SIG-M5 (cell line): Measurements from ENCODE around the gene HOXD8.

ENCODE experiments used
- DNase-seq: peaks from one replicate; lab custom pipeline; 2025; lab: John Stamatoyannopoulos, UW

Gene HOXD8

GRCh38 chr2:176147800-176148496 is 18.4 kb downstream of the HOXD8 start:
- no peak for DNase-seq

GRCh38 chr2:176148751-176149421 is 19.4 kb downstream of the HOXD8 start:
- DNase-seq = no peak

DNA sequence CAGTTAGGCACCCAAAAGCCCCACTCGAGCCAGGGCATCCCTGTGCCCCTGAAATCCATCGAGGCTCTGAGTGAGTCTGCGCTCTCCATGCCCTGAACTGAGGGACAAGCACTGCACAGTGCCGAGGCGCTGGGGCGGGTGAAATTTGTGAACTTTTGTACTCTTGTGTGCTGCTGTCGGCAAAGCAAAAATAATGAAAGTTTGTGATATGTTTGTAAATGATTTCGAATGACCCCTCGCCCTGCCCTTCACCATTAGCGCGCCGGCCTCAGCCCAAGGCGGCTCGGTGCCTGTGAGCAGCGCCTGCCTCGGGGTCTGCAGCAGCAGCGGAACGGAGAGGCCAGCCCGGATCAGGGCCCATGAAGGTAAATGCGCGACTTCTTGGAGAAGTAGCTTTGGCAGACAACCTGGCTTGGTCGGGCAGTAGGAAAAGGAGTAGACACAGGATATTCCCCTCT is 20.0 kb downstream of the HOXD8 start:
- no peak for DNase-seq

GRCh38 chr2:176149939-176150583 is 20.6 kb downstream of the HOXD8 start:
- DNase-seq = no peak

- no peak for DNase-seq
Measured at GRCh38 chr2:176150584-176151441, 21.3 kb downstream of the HOXD8 start.

- DNase-seq = no peak
Measured at GRCh38 chr2:176151442-176152287, 22.2 kb downstream of the HOXD8 start, which contains the start of gene HOXD4. Gene HOXD4 (plus strand): TSS chr2:176151550. CDS start chr2:176151634, 84 bp downstream.

DNA sequence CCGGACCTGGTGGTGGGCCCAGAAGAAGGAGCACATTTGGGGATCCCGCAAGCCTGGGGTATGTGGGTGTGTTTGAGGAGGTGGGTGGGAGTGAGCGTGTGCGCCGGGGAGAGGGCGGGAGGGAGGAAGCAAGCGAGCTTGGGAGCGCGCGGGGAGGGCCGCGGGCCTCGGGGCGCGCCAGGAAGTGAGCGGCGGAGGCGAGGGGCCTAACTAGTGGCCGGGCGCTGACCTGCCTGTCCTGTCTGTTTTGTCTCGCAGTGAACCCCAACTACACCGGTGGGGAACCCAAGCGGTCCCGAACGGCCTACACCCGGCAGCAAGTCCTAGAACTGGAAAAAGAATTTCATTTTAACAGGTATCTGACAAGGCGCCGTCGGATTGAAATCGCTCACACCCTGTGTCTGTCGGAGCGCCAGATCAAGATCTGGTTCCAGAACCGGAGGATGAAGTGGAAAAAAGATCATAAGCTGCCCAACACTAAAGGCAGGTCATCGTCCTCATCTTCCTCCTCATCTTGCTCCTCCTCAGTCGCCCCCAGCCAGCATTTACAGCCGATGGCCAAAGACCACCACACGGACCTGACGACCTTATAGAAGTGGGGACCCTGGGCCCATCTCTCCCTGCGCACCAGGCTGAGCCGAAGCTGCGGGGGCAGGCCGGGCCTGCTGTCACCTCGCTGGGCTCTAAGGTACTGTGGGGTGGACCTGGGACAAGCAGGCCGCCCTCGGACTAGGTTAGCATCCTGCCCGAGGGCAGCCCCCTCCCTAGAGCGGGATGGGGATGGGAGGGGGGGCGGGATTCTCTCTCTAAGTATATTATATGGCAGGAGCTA is 23.1 kb downstream of the HOXD8 start:
- DNase-seq = no peak

DNA sequence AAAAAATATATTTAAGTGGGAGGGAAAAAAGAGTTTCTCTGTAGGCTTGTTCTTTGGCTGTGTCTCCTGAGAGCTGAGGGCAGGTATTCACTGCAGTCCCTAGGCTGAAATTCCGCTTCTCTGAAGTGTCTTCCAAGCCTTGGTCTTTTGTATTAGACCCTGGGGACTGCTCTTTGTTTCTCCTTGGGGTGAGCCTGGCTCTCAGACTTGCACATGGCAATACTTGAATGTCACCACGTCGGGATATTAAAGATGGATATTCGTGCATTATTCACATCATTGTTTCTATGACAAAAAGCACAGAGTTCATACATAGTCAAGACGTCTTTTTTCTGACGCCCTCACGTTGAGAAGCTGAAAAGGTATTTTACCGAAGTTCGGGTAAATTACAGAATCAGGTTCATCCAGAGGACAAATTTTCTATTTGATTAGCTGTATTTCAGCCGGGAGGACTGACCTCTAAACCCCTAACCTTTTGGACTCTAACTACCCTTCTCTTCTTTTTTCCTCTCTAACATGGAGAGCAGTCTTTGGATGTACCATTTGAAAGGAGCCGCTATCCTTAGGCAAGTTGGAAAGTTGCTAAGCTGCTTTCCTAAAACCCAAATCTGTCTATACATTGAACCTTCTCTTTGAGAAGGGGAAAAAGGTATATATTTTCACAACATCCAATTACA is 25.2 kb downstream of the HOXD8 start:
- no peak for DNase-seq

- DNase-seq = no peak
Measured at GRCh38 chr2:176155356-176156044, 26.0 kb downstream of the HOXD8 start.

DNA sequence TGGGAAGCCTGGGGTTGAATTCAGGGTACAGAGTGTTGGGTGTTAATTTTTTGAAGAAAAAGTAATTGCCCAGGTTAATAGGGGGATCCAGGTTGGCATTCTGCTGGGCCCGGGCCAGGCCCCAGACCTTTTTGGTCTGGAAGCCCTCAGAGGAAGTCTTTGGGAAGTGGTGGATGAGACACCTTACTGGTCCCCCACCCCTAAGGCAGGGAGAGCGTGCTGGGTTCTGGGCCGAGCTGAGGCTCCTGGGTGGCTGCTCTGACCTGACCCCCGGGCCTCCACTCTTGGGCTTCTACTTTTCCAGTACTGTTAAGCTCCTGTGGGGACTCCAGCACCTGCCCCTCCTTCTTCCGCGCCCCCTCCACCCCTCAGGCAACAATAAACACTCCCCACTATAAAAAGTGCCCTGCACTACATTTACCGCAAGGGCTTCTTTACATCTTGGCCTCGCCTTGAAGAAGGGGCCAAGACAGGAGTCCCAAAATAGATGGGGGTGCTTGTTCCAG is 26.8 kb downstream of the HOXD8 start:
- no peak for DNase-seq

DNA sequence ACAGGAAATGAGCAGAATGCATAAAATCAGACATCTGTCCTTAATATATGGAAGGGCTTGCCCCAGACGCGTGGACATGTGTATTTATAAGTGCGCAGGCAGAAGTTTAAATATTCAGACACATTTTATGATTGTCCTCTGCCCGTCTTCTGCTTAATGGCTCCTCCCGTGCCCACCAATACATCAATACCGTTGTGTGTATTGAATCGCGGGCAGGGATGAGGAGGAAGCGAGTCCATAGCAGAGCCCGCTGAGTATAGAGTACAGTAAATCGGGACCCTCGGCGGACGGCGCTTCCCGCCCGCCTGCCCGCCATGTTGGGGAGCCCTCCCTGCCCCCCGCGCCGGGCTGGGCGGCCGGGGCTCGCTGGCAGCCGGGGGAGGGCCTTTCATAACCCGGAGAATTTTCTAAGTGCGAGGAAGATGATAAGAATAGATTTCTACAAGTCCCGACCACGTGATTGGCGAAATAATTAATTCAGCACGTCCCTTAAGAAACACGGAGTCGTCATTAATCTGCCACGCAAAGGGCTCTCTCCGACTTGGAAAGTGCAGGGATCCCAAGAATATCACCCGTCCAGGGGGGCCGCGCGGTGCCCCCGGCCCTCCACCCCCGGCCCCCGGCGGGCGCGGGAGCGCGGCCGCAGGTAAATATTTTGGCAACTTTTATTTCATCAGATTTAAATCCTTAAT is 27.4 kb downstream of the HOXD8 start, which contains the start of gene HOXD3:
Gene HOXD3, plus strand, starts transcription at position 501 of the 692 bp plus-strand sequence. CDS start 11,808 bp downstream, outside the sequence.
- DNase-seq = no peak

DNA sequence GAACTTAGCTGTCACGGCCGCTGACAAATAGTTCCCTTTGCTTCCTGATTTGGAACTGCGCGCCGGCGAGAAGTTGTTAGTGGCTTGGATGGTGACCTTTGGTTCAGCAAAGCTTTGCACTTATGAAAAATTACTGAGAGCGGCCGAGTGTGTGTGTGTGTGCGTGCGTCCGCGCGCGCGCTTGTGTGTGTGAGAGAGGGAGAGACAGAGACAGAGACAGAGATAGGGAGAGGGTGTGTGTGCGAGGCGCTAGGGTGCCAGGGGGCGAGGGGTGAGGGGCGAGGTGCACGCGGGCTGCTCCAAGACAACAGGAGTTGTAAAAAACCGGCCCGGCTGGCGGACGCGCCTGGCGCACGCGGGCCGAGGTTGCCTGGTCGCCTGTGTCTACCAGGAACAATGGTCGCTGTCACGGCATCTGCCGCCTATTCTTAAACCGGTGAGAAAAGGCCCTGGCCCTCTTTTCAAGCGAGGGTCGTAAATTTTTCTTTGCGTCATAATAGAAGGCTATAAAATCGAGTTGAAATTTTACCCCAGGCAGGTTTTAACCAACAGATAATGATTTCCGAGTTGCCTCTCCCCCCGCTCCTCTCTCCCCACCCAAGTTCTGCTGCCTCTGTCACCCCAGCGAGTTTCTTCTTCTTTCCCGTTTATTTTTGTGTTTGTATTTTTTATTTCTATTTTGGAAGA is 28.1 kb downstream of the HOXD8 start:
- DNase-seq = no peak

DNA sequence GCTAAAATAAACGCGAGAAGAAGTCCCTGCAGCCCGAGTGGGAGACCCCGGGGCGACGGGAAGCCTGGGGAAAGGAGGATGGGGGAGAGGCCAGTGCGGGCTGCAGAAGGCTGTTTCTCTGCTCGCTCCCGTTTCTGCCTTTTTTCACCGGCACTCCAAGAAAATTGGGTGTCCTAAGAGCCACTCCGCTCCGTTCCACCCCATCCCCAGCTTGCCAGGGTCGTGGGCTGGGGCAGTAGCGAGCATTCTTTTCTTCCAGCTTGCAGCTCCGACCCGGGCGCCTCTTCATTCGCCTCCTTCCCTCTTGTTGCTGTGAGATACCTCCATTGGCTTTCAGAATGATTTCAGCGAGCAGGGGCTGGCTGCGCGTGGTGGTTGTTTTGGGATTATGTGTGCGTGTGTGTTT is 28.7 kb downstream of the HOXD8 start:
- DNase-seq = no peak

GRCh38 chr2:176158855-176159662 is 29.6 kb downstream of the HOXD8 start:
- DNase-seq = no peak

DNA sequence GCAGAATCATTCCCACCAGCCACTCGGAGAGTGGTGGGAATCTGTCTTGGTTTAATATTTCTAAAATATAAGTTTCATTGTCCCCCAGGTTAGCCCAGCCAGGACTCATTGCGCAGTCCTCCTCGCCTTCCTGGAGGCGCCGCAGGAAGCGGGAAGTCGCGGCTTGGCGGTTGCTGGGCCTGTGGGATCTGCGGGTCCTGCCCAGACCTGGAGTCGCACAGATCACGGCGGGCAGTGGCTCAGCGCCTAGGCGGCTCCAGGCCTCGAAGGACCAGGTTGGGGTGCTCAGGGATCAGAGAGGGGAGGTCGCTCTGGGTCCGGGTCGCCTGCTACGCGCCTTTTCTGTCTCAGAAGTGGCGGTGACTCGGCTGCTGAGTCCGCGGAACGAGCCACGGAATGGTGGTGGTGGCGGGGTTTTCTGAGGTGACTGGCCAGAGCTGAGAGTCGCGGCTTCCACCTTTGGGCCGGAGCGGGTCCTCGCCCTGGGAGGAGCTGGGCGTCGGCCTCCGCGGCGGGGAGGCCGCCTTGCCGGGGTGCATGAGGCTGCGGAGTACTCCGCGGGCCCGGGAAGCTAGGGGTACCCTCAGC is 30.3 kb downstream of the HOXD8 start:
- DNase-seq = no peak
